ENCODE measurements around the gene FADS1.

DNA sequence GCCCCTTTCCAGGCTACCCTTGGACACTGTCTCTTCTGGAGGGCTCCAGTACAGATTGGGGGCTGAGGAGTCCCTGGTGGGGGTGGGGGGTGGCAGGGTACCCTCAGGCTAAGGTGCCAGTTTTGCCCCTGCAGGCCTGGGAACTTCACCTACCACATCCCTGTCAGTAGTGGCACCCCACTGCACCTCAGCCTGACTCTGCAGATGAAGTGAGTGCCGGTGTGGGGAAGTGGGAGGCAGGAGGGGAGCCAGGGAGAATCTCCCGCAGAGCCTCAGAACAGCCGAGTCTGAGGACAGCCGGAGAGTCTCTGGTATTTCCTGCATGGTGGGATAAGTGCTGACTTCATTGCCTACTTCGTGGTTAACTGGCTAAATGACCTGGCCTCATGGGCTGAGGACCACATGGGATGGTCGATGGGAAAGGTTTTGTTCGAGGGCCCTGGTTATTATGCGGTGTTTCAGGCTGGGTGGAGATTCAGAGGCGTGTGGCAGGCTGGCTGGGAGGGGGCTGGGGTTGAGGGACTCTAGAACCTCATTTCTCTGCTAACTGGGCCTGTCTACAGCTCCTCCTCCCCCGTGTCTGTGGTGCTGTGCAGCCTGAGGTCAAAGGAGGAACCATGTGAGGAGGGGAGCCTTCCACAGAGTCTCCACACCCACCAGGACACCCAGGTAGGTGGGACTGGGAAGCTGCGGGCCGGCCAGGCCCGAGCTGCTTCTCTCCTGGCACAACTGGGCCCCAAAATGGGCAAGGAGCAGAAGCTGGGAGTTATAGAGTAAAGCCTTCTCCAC, 32.9 kb downstream of the FADS1 start:
- TF ChIP-seq, protein P1, sequence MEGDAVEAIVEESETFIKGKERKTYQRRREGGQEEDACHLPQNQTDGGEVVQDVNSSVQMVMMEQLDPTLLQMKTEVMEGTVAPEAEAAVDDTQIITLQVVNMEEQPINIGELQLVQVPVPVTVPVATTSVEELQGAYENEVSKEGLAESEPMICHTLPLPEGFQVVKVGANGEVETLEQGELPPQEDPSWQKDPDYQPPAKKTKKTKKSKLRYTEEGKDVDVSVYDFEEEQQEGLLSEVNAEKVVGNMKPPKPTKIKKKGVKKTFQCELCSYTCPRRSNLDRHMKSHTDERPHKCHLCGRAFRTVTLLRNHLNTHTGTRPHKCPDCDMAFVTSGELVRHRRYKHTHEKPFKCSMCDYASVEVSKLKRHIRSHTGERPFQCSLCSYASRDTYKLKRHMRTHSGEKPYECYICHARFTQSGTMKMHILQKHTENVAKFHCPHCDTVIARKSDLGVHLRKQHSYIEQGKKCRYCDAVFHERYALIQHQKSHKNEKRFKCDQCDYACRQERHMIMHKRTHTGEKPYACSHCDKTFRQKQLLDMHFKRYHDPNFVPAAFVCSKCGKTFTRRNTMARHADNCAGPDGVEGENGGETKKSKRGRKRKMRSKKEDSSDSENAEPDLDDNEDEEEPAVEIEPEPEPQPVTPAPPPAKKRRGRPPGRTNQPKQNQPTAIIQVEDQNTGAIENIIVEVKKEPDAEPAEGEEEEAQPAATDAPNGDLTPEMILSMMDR (IDR thresholded peaks at IDR 0.05) = no peak
- no peak for TF ChIP-seq POLR2A (IDR thresholded peaks at IDR 0.05)

Measured in esophagus squamous epithelium (tissue), 4 donors.